OCI-LY3 (cell line): ENCODE results near the gene PIMREG.

Experiments
- H2AFZ ChIP-seq: fragments of 200-600, 300-600 bp; shearing (Covaris generic); 2 replicates; pipeline ENCODE4 v1.6.0; 2014; ENCODE audit warnings: antibody characterized with exemption, low read depth, low read length
- H3K27ac ChIP-seq: fragments of 200-600, 300-600 bp; sonication (generic); 2 replicates; pipeline ENCODE4 v1.5.1; 2014; ENCODE audit warnings: mild to moderate bottlenecking, low read length, moderate library complexity, mixed read lengths
- H3K27me3 ChIP-seq: fragments of 200-600, 300-600 bp; sonication (generic); 2 replicates; pipeline ENCODE4 v1.6.1; 2014; ENCODE audit warnings: low read depth, low read length, mixed read lengths
- H3K36me3 ChIP-seq: fragments of 200-600, 300-600 bp; sonication (generic); replicated peaks from 2 replicates; pipeline ENCODE3; 2014; ENCODE audit warnings: low read depth, low read length, mixed read lengths
- H3K4me1 ChIP-seq: fragments of 300-600, 200-600 bp; sonication (generic); 2 replicates; pipeline ENCODE4 v1.6.1; 2014; ENCODE audit warnings: low read length, mixed read lengths
- H3K4me2 ChIP-seq: fragments of 200-600, 300-600 bp; sonication (generic); 2 replicates; pipeline ENCODE4 v1.6.1; 2014; ENCODE audit warnings: low read length, mixed read lengths
- H3K4me3 ChIP-seq: fragments of 300-600, 200-600 bp; sonication (generic); 2 replicates; pipeline ENCODE4 v1.5.1; 2014; ENCODE audit warnings: antibody characterized with exemption, mild to moderate bottlenecking, low read length, moderate library complexity
- H3K79me2 ChIP-seq: fragments of 300-600, 200-600 bp; shearing (Covaris generic); 2 replicates; pipeline ENCODE4 v1.6.1; 2014; ENCODE audit warnings: mild to moderate bottlenecking, low read length, mixed read lengths
- H3K9ac ChIP-seq: fragments of 300-600, 200-600 bp; shearing (Covaris generic); 2 replicates; pipeline ENCODE4 v1.6.0; 2014; ENCODE audit warnings: mild to moderate bottlenecking, low read length, moderate library complexity
- H3K9me3 ChIP-seq: fragments of 200-600, 300-600 bp; shearing (Covaris generic); 2 replicates; pipeline ENCODE4 v1.6.1; 2014; ENCODE audit warnings: low read length, mixed read lengths; ENCODE audit not compliant: insufficient read depth
- H4K20me1 ChIP-seq: fragments of 200-600, 300-600 bp; sonication (generic); 2 replicates; pipeline ENCODE4 v1.6.1; 2016; ENCODE audit warnings: low read length, mixed read lengths; ENCODE audit not compliant: insufficient read depth
- CTCF ChIP-seq: fragments of 200-600, 300-600 bp; sonication (generic); IDR thresholded peaks from 2 replicates; pipeline ENCODE4 v1.5.1; 2014; ENCODE audit warnings: antibody characterized with exemption, low read length, low read depth
- EZH2phosphoT487 ChIP-seq: fragments of 200-600 bp; shearing (Covaris generic); IDR thresholded peaks from 2 replicates; pipeline ENCODE4 v1.6.1; 2018; ENCODE audit warnings: antibody characterized with exemption, mixed run types, low read depth

Gene PIMREG

DNA sequence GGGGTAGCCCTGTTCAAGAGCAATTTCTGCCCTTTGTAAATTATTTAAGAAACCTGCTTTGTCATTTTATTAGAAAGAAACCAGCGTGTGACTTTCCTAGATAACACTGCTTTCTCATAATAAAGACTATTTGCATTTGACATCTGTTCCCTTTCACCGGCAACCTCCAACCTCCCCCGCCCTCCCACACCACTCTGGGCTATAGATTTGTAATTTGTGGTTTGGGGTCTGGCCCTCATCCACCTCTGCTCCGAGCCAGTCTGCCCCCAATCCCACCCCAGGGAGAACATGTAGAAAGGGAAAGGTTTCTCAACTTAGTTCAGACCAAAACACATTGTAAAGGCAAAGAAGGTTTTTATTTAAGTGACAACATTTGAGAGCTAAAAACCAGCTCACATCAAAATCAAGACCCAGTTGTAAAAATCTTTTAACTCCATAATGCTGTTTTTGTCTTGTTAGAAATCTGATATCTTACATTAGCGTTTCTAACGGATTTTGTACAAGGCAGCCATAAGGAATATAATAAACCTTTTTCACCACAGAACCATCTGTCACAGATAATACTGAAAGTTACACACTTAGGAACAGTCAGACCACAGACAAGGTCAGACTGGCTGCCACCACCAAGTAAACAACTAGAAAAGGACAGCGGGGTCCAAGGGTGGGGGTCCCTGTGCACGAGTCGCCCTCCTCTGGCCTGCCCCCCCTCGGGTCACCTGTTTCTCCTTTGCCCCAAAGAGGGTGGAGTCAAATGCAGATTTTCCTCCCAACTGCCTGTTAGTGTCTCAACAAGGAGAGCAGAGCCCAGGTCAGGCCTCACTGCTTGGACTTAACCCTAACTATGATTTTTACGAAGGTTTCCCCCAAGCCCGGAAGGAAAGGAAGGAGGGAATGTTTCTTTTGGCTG, 6.9 kb downstream of the PIMREG start:
- Histone ChIP-seq H2AFZ (no peak overlapping the region), H4K20me1 (no peaks in the 10 kb centered on the region), H3K27ac (no peak overlapping the region), H3K79me2 (no peaks in the 10 kb centered on the region), H3K9me3 (no peaks in the 10 kb centered on the region), H3K36me3 (no peaks in the 10 kb centered on the region), H3K4me2 (no peak overlapping the region), H3K4me1 (no peaks in the 10 kb centered on the region), H3K9ac (no peak overlapping the region), H3K4me3 (no peak overlapping the region), H3K27me3 (no peaks in the 10 kb centered on the region)
- TF ChIP-seq EZH2phosphoT487 (no peak), CTCF (no peak)

DNA sequence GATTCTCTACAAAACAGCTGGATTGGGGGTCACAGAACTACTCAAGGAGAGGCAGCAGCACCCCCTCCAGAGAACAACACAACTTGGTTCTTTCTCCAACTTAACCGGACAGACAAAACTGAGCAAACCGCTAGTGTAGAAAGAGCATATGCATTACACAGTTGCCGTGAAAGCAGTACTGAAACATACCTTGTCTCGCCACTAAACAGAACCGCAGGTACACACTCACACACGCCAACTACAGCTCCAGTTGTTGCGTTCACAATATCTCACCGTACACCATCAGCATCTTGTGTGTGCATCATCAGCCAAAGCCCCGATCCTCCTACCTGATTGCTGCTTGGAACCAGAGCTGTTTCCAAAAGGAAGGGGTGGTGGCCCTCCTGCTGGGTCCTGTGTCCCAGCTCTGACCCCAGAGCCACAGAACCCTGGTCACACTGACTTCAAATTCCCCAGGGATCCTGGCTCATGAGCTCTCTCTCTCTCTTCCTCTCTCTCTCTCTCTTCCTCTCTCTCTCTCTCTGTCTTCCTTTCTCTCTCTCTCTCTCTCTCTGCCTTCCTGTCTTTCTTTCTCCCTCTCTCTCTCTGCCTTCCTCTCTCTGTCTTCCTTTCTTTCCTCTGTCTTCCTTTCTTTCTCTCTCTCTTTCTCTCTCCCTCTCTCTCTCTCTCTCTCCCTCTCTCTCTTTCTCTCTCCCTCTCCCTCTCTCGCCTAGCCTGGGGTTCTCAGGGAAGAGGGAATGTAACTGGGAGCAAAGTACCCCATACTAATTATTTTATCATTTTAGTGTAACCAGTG, 8.4 kb downstream of the PIMREG start:
- H3K9ac ChIP-seq: no peak overlapping the region
- H4K20me1 ChIP-seq: no peaks in the 10 kb centered on the region
- no peaks in the 10 kb centered on the region for H3K36me3 ChIP-seq
- H3K4me2 ChIP-seq: no peak overlapping the region
- no peaks in the 10 kb centered on the region for H3K79me2 ChIP-seq
- no peak overlapping the region for H2AFZ ChIP-seq
- no peak overlapping the region for H3K27ac ChIP-seq
- no peaks in the 10 kb centered on the region for H3K9me3 ChIP-seq
- no peak overlapping the region for H3K4me3 ChIP-seq
- no peaks in the 10 kb centered on the region for H3K4me1 ChIP-seq
- H3K27me3 ChIP-seq: no peaks in the 10 kb centered on the region
- TF ChIP-seq EZH2phosphoT487 (no peak), CTCF (no peak)

DNA sequence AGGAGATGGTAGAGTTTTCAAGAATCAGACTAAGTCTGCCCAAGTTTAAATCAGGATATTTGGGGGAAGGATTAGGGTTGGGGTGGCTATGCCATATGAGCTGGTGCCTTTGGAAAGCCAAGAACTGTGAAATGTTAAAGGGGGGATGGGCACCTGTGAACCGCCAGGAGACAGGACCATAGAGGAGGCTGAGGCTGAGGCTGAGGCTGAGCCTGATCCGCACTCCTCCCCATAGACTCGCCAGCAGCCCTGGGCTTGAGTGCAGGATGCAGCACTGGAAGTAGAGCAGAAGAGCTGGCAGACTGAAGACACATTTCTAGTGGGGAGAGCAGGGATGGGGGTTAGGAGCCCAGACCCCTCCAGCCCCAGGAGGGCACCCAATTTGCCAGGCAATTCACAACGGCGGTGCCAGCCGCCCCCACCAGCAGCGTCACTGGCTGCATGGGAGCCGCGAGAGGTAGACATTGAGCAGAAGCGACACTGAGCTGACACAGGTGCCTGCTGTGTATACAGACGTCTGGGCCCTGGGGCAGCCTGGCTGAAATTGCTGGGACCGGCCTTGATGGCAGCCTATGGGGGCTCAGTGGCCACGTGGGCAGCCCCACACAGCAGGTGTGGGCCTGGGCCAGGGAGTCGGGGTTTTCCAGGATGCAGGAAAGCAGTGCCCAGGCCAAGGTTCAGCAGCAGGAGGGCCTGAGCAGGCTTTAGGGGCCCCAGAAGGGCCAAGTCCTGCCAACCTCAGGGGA, 9.2 kb downstream of the PIMREG start:
- H3K4me3 ChIP-seq: no peak overlapping the region
- no peak overlapping the region for H3K9ac ChIP-seq
- no peaks in the 10 kb centered on the region for H3K79me2 ChIP-seq
- H3K36me3 ChIP-seq: no peaks in the 10 kb centered on the region
- no peaks in the 10 kb centered on the region for H3K27me3 ChIP-seq
- H3K9me3 ChIP-seq: no peaks in the 10 kb centered on the region
- no peak overlapping the region for H2AFZ ChIP-seq
- TF ChIP-seq EZH2phosphoT487: no peak
- no peak for TF ChIP-seq CTCF
- no peaks in the 10 kb centered on the region for H4K20me1 ChIP-seq
- H3K4me1 ChIP-seq: no peaks in the 10 kb centered on the region
- H3K27ac ChIP-seq: no peak overlapping the region
- H3K4me2 ChIP-seq: no peak overlapping the region
